ENCODE measurements around the gene CAMSAP1. TPM values are rescaled to one million over a fixed set of nuclear protein-coding genes. Genes with fewer than 3 reads are reported as not detected.

Gene CAMSAP1
- total and polyA plus RNA-seq, 3 donors from 2014 or later, result 44.1 to 102 (median 93.7) TPM

DNA sequence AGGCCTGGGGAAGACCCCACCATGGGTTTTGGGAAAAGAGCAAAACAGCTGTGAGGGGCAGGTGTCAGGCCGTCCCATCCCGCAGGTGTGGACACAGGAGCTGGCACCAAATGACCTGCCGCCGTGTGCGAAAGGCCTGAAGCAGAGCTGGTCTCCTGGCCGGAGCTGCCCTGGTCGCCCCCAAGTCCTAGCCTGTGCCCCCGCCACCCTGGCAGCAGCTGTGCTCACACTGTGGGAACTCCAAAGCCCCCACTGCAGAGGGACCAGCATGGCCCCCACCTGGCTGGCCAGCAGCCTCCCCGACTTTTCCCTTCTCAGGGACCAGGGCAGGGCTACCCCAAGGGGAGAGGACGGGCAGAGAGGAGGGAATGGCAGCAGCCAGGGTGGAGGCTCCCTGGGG, 117.0 kb downstream of the CAMSAP1 start:
- no peak overlapping the region for H3K4me3 ChIP-seq
- no peak for TF ChIP-seq POLR2A (IDR thresholded peaks at IDR 0.05)
- TF ChIP-seq, protein P1, sequence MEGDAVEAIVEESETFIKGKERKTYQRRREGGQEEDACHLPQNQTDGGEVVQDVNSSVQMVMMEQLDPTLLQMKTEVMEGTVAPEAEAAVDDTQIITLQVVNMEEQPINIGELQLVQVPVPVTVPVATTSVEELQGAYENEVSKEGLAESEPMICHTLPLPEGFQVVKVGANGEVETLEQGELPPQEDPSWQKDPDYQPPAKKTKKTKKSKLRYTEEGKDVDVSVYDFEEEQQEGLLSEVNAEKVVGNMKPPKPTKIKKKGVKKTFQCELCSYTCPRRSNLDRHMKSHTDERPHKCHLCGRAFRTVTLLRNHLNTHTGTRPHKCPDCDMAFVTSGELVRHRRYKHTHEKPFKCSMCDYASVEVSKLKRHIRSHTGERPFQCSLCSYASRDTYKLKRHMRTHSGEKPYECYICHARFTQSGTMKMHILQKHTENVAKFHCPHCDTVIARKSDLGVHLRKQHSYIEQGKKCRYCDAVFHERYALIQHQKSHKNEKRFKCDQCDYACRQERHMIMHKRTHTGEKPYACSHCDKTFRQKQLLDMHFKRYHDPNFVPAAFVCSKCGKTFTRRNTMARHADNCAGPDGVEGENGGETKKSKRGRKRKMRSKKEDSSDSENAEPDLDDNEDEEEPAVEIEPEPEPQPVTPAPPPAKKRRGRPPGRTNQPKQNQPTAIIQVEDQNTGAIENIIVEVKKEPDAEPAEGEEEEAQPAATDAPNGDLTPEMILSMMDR (IDR thresholded peaks at IDR 0.05), result no peak
- H3K4me1 ChIP-seq, result no peaks in the 10 kb centered on the region
- H3K27ac ChIP-seq, result no peak overlapping the region
- H3K9me3 ChIP-seq, result no peaks in the 10 kb centered on the region
- WGBS, 2 donors, result 90 to 91% methylated on average over 4 to 9 of the region's 10 CpGs
- no peaks in the 10 kb centered on the region for H3K36me3 ChIP-seq (ENCODE audit: low read depth, missing control alignments)
- no peaks in the 10 kb centered on the region for H3K27me3 ChIP-seq
- DNase-seq, result no peak
- intact Hi-C loops (cut with DNase I; ENCODE audit: low total_unique reads), result no loop called here

DNA sequence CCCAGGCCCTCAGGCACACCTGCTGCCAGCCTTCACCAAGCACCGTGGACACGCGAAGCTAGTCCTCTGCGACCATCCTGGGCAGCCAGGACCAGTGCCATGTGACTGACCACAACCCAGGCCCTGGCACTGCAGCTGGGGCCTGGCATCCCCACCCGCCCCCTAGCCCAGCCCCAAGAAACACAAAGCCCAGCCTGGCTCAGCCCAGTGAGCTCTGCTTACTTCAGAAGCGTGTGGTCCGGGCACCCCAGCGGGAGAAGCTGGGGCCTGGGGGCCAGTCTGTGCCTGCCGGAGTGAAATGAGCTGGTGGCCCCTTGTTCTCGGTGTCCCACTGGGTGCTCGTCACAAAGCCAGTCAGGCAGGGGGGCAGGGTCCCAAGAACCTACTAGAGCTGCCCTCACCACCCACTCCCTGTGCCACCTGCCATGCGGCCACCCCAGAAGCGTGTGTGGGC, 117.5 kb downstream of the CAMSAP1 start:
- Histone ChIP-seq H3K27ac (no peak overlapping the region), H3K4me3 (no peak overlapping the region), H3K36me3 (ENCODE audit: low read depth, missing control alignments) (no peaks in the 10 kb centered on the region), H3K4me1 (no peaks in the 10 kb centered on the region), H3K27me3 (no peaks in the 10 kb centered on the region), H3K9me3 (no peaks in the 10 kb centered on the region)
- 99% methylated on average over 10 of the region's 13 CpGs; no CpG with 5 or more reads in 1 of the 2 donors for WGBS, 2 donors
- DNase-seq, result no peak
- no peak for TF ChIP-seq POLR2A (IDR thresholded peaks at IDR 0.05)
- TF ChIP-seq, protein P1 (IDR thresholded peaks at IDR 0.05), result no peak
- intact Hi-C loops (cut with DNase I; ENCODE audit: low total_unique reads), result no loop called here

DNA sequence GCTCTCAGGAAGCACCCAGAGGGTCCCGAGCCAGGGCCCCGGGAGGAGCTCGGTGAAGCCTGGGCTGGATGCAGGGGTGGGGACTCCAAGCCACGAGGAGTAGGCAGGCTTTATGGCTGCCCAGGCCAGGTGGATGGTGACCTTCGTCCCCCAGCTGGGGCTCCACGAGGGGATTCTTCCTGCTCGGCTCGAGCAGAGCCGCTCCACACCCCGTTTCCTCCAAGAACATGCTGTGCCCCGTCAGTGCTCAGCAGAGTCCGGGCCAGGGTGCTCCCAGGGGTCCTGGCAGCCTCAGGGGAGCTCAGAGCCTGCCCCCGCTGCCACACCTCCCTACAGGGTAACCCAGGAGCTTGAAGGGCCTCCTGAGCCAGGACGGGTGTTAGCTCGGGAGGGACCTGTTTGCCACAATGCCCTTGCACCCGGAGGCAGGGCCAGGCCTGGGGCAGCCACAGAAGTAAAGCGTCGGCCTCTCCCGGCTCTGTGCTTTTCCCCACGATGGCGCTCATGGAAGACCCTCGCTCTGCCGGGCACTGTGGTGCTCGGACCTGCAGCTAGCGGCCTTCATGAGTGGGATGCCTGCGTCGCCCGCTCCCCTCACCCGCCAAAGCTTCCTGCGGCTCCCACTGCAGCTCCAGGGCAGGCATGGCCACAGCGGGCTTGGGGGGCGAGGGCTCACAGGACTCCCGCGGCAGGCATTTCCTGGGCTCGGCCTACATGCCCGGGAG, 118.6 kb downstream of the CAMSAP1 start:
- intact Hi-C loops (cut with DNase I; ENCODE audit: low total_unique reads), result no loop called here
- Histone ChIP-seq H3K4me1 (no peaks in the 10 kb centered on the region), H3K36me3 (ENCODE audit: low read depth, missing control alignments) (no peaks in the 10 kb centered on the region)

DNA sequence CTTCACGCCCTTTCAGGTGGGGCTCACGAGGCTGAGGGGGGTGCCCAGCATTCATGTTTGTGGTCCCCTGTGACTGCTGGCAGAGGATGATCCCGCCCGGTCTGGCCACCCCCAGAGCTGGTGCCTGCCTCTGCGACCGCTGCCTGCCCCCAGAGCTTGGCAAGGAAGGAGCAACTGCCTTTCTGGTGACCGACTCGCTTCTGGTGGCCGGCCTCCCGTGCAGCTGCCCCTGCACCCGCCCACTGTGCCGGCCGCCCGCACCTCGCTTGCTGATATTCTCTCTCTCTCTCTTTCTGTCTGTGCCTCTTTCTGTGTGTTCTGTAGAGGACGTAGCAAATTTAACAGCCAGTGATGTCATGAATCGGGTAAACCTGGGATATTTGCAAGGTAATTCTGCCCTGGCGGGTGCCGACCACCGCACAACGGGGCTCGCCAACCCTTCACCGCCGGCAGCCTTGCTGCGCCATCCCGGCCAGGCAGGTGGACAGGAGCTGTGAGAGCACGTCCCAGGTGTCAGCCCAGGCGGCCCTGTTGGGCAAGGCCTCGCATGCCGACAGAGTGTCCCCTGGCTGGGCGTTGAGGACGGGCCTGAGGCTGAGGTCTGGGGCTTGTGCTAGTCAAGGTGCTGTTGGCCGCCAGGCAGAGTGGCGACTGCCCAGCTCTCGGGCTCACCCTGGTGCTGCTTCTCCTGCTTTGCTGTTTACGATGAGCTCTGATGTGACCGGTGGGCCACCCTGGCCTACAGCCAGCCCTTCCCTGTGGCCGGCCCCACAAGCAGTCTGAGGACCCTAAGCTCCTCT, 119.4 kb downstream of the CAMSAP1 start:
- WGBS, 2 donors, result 92 to 95% methylated on average over 11 to 37 of the region's 38 CpGs
- H3K27ac ChIP-seq, result no peak overlapping the region
- TF ChIP-seq POLR2A (IDR thresholded peaks at IDR 0.05), result no peak
- TF ChIP-seq, protein P1 (IDR thresholded peaks at IDR 0.05), result no peak
- no peak for DNase-seq
- H3K36me3 ChIP-seq (ENCODE audit: low read depth, missing control alignments), result no peaks in the 10 kb centered on the region
- no peaks in the 10 kb centered on the region for H3K4me1 ChIP-seq
- H3K27me3 ChIP-seq, result no peaks in the 10 kb centered on the region
- intact Hi-C loops (cut with DNase I; ENCODE audit: low total_unique reads), result no loop called here
- H3K9me3 ChIP-seq, result no peaks in the 10 kb centered on the region
- no peak overlapping the region for H3K4me3 ChIP-seq

More for the DNA sequence above, 118.6 kb downstream of the CAMSAP1 start:
- Histone ChIP-seq H3K4me3 (no peak overlapping the region), H3K27ac (no peak overlapping the region), H3K9me3 (no peaks in the 10 kb centered on the region), H3K27me3 (no peaks in the 10 kb centered on the region)
- TF ChIP-seq, protein P1 (IDR thresholded peaks at IDR 0.05), result no peak
- TF ChIP-seq POLR2A (IDR thresholded peaks at IDR 0.05), result no peak
- WGBS, 2 donors, result 83 to 100% methylated on average over 1 to 30 of the region's 36 CpGs
- DNase-seq, result no peak
